ENCODE measurements around the gene PPP4C.

The PPP4C gene

DNA sequence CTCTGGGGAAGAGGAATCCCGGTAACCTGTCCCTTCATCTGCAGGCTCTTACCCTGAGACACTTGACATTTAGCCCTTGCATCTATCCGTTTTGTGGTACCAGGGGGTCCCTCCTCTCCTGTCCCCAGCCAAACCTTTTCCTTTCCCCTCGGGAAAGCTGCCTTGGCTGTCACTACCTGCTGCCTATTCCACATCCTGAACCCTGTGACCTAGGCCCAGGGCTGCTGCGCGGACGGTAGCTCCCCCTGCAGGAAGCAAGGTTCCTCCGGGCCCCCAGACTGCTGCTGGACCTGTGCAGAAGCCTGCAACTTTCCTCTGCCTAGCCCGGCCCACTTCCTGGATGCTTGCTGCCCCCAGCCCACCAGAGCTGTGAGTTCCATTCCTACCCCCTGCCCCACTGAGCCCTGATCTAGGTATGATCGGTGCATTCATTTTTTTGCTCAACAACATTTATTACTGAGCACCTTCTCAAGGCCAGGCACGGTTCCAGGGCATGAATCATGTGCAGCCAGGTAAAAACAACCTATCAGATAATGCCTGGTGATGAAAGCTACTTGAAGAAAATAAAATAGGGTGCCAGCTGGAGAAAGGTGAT, 20.7 kb upstream of the PPP4C start:
- peak in 1 of 2 donors; percentile 46 for DNase-seq (ENCODE audit: low read depth in 2 of 2)

- DNase-seq (ENCODE audit: low read depth in 2 of 2) = no peak
These were observed 15.4 kb upstream of the PPP4C start for GRCh38 chr16:30060346-30060745.

GRCh38 chr16:30060836-30061554, 14.8 kb upstream of the PPP4C start:
- no peak for DNase-seq (ENCODE audit: low read depth in 2 of 2)

DNA sequence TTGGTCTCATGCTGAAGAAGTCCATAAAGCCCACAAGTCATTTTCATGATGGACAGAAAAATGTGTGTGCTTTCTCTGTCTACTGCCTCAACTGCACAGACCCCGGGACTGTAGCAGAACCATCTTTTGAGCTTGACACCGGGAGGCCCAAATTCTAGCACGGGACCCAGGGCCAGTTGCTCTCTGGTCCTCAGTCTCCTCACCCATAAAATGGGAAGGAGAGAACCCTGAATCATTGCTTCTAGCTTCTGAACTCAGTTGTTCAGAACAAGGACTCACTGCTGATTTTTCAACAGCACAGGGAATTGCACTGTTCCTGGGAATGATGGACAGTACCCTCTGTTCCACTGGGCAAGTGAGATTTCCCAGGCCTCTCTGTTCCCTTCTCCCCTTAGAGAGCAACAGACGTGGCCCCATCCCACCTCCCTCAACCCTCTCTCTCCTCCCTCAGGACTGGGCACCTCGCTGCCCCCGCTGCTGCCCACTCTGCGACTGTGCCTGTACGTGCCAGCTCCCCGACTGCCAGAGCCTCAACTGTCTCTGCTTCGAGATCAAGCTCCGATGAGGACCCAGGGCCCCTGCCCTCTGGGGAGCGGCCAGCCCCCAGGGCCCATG, 12.4 kb upstream of the PPP4C start:
- DNase-seq (ENCODE audit: low read depth in 2 of 2) = no peak

DNA sequence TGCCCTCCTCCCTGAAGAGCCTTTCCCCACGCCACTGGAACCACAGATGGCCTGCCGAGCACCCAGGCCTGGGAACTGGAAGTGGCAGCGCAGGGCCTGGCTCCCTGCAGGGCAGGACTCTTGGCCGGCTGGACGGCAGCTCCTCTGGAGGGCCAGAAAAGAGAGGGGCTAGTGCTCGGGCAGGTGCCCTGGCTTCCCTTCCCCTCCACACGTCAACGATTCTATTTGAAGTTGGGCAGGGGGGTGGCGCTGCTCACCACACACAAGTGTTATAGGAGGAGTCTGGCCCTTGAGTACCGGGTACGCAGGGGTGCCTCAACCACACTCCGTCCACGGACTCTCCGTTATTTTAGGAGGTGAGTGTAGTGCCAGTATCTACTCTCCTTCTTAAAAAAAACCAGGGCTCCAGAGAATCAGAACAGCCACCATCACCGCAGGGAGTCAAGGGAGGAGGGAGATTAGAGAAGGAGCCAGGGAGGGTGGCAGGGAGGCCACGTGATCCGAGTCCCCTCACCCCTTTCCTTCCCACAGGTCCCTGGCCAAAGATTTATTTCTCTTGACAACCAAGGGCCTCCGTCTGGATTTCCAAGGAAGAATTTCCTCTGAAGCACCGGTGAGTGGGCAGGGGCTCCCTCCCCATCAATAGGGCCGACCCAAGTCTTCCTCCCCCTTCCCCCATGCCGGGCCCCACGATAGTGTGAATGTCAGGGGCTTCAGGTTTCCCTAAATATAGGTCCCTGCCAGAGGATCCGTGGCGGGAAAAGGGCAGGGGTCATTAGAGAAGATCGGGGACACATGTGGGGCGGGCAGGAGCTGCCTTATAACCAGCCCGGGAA, 11.7 kb upstream of the PPP4C start:
- peak; percentile 53 to 64 for DNase-seq (ENCODE audit: low read depth in 2 of 2)

DNA sequence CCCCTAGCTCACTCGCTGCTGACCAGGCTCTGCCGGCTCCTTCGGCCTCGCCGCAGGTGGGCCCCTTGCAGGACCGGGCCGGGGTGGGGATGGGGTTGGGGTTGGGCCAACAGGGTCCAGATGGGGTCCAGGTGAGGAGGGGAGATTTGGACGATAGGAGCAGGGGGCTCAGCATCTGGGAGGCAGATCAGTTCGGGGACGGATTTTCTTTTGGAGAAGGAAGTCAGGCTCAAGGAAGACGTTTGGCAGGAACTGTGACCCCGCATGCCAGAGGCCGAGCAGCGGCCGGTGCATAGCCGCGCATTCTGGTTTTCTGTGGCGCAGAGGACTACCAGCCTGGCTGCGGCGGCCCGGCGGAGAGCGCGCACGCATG, 11.1 kb upstream of the PPP4C start:
- DNase-seq (ENCODE audit: low read depth in 2 of 2) = no peak

DNA sequence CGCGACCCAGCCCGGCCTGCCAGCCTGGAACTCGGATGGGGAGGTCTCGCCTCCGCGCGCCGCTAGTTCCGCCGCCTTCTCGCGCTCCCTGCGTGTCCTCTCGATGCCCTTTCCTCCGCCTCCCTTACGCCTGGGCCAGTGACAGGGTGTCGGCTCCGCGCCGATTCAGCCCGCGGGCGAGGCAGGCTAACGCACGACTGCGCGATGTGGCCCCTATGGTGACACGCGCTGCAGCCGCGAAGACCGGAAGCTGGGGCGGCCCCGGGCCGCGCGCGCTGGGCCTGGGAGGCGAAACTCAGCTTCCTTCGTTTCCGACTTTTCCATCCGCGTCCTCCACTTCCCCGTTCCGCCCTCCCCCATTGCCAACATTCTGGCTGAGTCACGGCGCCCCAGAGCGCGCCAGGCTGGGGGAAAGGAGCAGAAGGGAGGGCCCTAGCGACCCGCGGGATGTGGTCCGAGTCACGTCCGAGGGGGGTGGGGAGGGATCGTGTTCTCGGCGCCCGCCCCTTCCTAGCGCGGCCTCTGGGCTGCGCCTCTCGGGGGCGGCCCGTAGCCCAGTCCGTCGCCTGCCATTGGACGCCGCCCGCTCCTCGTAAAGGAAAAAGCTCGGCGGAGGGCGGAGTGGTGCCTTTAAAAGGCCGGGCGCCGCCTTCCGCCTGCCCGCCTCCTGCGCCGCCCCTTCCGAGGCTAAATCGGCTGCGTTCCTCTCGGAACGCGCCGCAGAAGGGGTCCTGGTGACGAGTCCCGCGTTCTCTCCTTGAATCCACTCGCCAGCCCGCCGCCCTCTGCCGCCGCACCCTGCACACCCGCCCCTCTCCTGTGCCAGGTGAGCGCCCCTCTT, 10.5 kb upstream of the PPP4C start, which contains the start of gene ALDOA:
Gene ALDOA, plus strand, starts transcription at position 659 of the 841 bp plus-strand sequence. CDS start 1,138 bp downstream, outside the sequence.
- DNase-seq (ENCODE audit: low read depth in 2 of 2) = peak; percentile 95 to 97

DNA sequence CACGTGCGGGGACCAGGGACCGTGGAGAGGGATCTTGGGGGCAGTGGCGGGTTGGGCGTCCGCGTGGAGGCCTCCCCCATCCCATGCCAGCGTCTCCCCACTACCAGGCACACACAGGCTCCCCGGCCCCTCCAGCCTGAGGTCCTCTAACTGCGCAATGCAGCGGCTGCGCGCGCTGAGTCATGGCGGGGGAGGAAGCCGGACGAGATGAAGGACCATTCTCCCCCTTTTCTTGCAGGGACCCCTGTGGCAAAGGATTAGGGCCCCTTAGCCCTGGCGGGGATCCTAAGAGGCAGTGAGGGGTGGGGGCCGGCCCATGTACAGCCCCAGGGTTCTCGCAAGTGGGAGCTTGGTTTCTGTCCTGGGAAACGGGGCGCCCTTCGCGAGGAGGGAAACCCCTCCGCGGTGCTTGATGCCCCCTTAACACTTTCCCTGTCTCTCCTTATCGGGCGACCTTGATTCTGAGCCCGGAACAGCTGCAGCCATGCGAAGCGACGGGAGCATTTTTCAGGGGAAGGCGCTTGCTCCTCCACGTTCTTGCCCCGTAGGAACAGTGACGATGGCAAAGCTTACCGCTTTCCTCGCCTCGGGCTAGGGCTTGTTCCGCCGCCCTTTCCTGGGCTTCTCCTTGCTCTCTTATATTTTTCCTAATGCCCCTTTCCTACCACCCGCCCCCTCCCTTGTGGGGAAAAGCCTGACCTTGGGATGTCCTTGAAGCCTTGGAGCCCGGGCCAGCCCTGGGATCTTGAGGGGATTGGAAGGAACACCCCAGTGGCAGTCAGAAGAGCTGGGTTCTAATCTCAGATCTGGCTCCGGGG, 9.6 kb upstream of the PPP4C start:
- DNase-seq (ENCODE audit: low read depth in 2 of 2) = peak in 1 of 2 donors; percentile 35

DNA sequence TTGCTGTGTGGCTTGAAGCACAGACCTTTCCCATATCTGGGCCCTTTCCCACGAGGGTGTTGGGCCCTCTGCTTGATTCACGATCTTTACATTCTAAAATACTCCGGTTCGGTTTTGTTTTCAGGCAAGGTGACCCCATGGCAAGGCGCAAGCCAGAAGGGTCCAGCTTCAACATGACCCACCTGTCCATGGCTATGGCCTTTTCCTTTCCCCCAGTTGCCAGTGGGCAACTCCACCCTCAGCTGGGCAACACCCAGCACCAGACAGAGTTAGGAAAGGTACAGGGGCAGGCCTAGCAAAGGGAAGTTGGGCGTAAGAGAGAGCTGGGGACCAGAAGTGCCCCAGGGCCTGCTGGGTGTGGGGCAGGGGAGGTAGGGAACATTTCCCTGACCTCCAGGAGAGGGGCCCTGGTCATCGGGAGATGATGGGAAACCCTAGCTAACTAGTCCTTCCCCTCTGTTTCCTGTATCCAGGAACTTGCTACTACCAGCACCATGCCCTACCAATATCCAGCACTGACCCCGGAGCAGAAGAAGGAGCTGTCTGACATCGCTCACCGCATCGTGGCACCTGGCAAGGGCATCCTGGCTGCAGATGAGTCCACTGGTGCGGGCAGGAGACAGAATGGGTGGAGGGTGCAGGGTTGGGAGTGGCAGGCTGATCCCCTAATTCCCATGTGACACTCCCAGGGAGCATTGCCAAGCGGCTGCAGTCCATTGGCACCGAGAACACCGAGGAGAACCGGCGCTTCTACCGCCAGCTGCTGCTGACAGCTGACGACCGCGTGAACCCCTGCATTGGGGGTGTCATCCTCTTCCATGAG, 8.8 kb upstream of the PPP4C start:
- no peak for DNase-seq (ENCODE audit: low read depth in 2 of 2)

- no peak for DNase-seq (ENCODE audit: low read depth in 2 of 2)
These were observed 8.2 kb upstream of the PPP4C start for GRCh38 chr16:30067584-30067916.

DNA sequence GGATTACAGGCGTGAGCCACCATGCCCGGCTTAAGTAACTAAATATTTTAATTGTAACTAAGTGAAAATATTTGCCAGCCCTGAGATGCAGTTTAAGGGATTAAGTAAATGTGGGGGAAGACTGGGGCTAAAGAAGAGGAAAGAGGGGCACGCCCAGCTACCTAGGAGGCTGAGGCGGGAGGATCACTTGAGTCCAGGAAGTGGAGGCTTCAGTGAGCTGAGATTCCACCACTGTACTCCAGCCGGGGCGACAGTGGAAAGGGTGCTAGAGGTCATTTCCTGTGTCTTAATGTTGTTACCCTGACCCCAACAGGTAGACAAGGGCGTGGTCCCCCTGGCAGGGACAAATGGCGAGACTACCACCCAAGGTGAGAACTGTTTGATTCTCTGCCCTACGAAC, 7.5 kb upstream of the PPP4C start:
- DNase-seq (ENCODE audit: low read depth in 2 of 2) = no peak

DNA sequence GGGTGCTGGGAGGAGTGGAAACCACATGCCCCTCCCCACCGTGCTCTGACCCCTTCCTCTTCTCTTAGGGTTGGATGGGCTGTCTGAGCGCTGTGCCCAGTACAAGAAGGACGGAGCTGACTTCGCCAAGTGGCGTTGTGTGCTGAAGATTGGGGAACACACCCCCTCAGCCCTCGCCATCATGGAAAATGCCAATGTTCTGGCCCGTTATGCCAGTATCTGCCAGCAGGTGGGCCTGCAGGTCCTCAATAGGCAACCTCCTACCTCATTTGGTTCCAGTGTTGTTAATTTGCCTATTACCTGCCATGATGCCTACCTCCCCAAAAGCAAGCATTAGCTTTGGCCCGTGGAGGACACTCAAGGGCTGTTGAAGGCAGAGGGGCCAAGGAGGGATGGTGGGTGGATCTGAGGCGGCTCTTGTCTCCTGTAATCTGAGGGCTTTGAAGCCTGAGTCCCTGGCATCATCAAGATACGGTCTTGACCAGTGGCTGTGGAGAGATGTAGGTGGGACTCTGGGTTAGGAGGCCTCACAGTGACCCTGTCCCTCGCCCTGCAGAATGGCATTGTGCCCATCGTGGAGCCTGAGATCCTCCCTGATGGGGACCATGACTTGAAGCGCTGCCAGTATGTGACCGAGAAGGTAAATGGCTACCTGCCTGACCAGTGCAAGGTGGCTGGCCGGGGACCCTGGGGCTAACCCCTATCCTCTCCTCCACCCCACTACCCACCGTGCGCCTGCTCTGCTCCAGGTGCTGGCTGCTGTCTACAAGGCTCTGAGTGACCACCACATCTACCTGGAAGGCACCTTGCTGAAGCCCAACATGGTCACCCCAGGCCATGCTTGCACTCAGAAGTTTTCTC, 6.8 kb upstream of the PPP4C start:
- DNase-seq (ENCODE audit: low read depth in 2 of 2) = no peak

DNA sequence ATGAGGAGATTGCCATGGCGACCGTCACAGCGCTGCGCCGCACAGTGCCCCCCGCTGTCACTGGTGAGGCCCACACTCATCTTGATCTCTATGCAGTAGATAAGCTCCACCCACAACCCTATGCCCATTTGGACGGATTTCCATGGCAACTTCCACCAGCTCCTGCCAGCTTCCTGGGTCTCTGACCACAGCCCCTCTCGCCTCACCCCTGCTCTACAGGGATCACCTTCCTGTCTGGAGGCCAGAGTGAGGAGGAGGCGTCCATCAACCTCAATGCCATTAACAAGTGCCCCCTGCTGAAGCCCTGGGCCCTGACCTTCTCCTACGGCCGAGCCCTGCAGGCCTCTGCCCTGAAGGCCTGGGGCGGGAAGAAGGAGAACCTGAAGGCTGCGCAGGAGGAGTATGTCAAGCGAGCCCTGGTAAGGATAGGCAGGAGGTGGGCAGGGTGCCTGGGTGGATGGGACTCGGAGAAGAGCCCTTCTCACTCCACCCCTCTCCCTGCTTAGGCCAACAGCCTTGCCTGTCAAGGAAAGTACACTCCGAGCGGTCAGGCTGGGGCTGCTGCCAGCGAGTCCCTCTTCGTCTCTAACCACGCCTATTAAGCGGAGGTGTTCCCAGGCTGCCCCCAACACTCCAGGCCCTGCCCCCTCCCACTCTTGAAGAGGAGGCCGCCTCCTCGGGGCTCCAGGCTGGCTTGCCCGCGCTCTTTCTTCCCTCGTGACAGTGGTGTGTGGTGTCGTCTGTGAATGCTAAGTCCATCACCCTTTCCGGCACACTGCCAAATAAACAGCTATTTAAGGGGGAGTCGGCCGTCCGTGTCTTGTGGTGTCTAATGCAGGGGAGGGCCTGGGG, 6.0 kb upstream of the PPP4C start:
- DNase-seq (ENCODE audit: low read depth in 2 of 2) = no peak

DNA sequence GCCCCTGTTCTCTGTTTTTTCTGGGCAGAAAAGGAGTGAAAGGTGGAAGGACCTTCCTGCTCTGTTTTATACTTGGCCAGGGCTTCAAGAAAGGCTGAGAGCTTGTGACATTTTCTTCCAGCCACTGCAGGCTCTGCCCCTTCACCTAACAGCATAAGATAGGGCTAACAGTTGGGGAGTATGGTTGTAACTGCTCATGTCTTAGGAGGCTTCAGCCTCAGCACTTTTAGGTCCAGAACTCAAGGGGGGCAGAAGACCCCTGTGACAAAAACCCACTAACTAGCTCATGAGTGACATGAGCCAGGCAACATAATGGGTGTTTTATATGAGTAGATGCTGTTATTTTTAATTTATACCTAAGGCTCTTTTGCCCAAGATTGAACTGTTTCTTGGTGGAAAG, 5.3 kb upstream of the PPP4C start:
- DNase-seq (ENCODE audit: low read depth in 2 of 2) = no peak

DNA sequence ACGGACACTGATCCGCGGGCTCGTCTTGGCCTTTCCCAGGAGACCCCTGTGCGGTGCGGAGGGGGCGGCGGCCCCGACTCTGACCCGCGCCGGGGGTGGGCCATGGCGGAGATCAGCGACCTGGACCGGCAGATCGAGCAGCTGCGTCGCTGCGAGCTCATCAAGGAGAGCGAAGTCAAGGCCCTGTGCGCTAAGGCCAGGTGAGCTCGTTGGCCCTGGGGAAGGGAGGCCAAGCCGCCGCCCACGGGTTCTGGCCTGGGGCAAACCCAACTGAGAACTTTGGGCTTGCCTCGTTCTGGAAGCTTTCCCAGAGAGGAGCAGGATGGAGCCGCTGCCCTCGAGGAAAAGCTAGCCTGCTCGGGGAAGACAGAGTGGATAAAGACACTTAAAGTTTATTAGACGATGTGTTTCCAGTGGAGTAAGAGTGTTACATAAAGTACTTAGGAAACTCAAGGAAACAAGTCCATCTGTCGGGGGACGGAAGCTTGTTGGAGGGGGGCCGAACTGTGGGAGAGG, 540 bp downstream of the PPP4C start:
- no peak for DNase-seq (ENCODE audit: low read depth in 2 of 2)

GRCh38 chr16:30077656-30078055, 1.9 kb downstream of the PPP4C start:
- DNase-seq (ENCODE audit: low read depth in 2 of 2) = no peak

- DNase-seq (ENCODE audit: low read depth in 2 of 2) = no peak
These were observed 3.0 kb downstream of the PPP4C start for GRCh38 chr16:30078744-30079143.

DNA sequence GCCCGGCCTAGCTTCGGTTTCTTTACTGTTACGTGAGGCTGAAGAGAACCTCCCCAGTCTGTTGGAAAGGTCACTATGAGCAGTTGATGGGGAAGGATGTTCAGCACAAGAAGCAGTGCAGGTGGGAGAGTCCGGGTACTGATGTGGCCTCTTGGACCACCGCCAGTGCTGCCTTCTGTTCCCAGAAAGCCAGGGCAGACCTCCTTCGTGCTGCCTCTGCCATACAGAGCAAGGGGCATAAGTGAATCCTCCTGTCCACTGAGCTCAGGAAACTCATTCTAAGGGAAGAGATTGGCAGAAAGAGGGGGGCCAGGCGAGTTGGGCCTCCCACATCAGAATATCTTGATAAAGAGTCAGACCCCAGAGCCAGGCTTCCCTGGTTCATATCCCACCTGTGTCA, 3.7 kb downstream of the PPP4C start:
- DNase-seq (ENCODE audit: low read depth in 2 of 2) = no peak
